GM12865 (cell line): ENCODE data around the gene SPAG9.

Experiments
- DNase-seq: peaks from one replicate; pipeline ENCODE4 v3.0.0; 2010; ENCODE audit warnings: low read depth
- H3K4me3 ChIP-seq: 2 replicates; pipeline ENCODE4 v1.5.1; 2011; ENCODE audit warnings: mild to moderate bottlenecking, low read depth, low read length, control low read depth
- CTCF ChIP-seq: IDR thresholded peaks from 2 replicates; pipeline ENCODE4 v1.5.1; 2011; ENCODE audit warnings: low read length, control low read depth, low read depth, inconsistent platforms; ENCODE audit not compliant: insufficient read depth; ENCODE audit errors: missing control alignments

The SPAG9 gene

GRCh38 chr17:50939795-50940684 lies 180.6 kb downstream of the SPAG9 start:
- no peak for DNase-seq
- no peak overlapping the region for H3K4me3 ChIP-seq
- TF ChIP-seq CTCF: no peak

- H3K4me3 ChIP-seq: no peak overlapping the region
- no peak for DNase-seq
- no peak for TF ChIP-seq CTCF
Observed at GRCh38 chr17:50939542-50939794, 181.2 kb downstream of the SPAG9 start.

GRCh38 chr17:50938821-50939541 lies 181.7 kb downstream of the SPAG9 start:
- no peak for TF ChIP-seq CTCF
- DNase-seq: no peak
- no peak overlapping the region for H3K4me3 ChIP-seq

GRCh38 chr17:50935996-50936266 lies 184.7 kb downstream of the SPAG9 start:
- DNase-seq: no peak
- H3K4me3 ChIP-seq: no peak overlapping the region
- TF ChIP-seq CTCF: no peak

- H3K4me3 ChIP-seq: no peak overlapping the region
- no peak for DNase-seq
- TF ChIP-seq CTCF: no peak
Observed at GRCh38 chr17:50935221-50935995, 185.3 kb downstream of the SPAG9 start.

GRCh38 chr17:50934672-50935220 lies 185.9 kb downstream of the SPAG9 start:
- DNase-seq: no peak

More at GRCh38 chr17:50934672-50935220, 185.9 kb downstream of the SPAG9 start:
- TF ChIP-seq CTCF: no peak
- H3K4me3 ChIP-seq: no peak overlapping the region
